Measurements from ENCODE around the gene RGS10. TPM values are rescaled to one million over a fixed set of nuclear protein-coding genes. Genes with fewer than 3 reads are reported as not detected.
A peak's percentile ranks its signal among the peaks of the same experiment; 100 is the strongest.

RGS10 gene
- total and polyA plus RNA-seq, 9 of the 15 experiments (the other 6 are each of a cell fraction or from before 2014, with no cell fraction given), result 31.9 to 123 (median 62.1) TPM

DNA sequence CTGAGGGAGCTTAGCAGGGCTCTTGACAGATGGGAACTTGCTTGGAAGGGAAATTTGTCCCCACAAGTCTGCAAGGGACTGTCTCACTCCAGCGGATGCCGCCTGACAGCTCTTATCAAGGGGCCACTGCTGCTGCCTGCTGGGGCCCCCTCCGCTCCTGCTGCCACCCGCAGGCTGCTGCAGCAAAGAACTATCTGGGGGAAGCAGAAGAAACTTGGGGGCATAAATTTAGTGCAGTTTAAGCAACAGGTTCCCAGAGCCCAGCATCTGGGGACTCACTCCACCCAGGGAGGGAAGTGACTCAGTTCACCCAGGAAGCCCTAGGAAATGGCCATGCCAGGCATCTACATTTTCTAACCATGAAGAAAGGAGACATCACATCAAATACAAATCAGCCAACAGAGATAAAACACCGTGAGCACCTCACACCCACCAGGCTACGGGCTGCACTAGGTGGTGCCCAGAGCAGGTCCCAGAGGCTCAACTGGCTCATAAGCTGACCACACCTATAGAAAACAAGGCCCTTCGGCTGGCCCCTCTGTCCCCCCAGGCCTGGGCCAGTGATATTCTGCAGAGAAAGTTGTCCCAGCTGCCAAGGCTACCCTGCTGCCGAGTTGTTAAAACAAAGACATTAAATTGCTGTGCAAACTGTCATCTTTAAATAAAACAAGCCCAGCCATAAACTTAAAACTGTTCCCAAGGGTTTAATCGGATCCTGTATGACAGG, 3.7 kb downstream of the RGS10 start (continued):
- TF ChIP-seq TCF3 (CRISPR knock-in tag; IDR thresholded peaks at IDR 0.05) (peak; percentile 80), ATF7 (IDR thresholded peaks at IDR 0.05) (no peak), ZNF217 (CRISPR knock-in tag; IDR thresholded peaks at IDR 0.05) (no peak), RAD21 (CRISPR knock-in tag; conservative IDR thresholded peaks at IDR 0.05 in 1 of 2, IDR thresholded peaks at IDR 0.05 in 1 of 2) (peak; percentile 13 to 47; a peak in 3 of 4 replicates), IFI16 (CRISPR knock-in tag; IDR thresholded peaks at IDR 0.05) (no peak), SPI1 (IDR thresholded peaks at IDR 0.05; ENCODE audit: borderline replicate concordance, low read depth, low read length) (peak; percentile 26; the same call in 1 of the 2 replicates), NR3C1 (CRISPR knock-in tag; IDR thresholded peaks at IDR 0.05) (no peak), ZKSCAN3 (CRISPR knock-in tag; IDR thresholded peaks at IDR 0.05) (no peak), RHOXF2B (CRISPR knock-in tag; conservative IDR thresholded peaks at IDR 0.05) (no peak), CTBP1 (IDR thresholded peaks at IDR 0.05; ENCODE audit: borderline replicate concordance) (peak; percentile 18; the same call in 1 of the 2 replicates), MAFF (IDR thresholded peaks at IDR 0.05; ENCODE audit: low read length) (no peak), CBFA2T3 (IDR thresholded peaks at IDR 0.05) (peak; percentile 91), CCNT2 (IDR thresholded peaks at IDR 0.05; ENCODE audit: borderline replicate concordance, extremely low read depth, insufficient read length, low read depth, low read length) (peak; percentile 28), NFYB (IDR thresholded peaks at IDR 0.05; ENCODE audit: extremely low read depth, insufficient read length) (no peak), PHF21A (IDR thresholded peaks at IDR 0.05; ENCODE audit: borderline replicate concordance, low read depth) (no peak), PML (IDR thresholded peaks at IDR 0.05; ENCODE audit: low read length) (0 out of 2 replicates have a peak, but pooled peaks have one; percentile 22), RBBP5 (IDR thresholded peaks at IDR 0.05; ENCODE audit: borderline replicate concordance, insufficient read depth, low read length, poor library complexity, severe bottlenecking) (peak; percentile 24)
- TF ChIP-seq, protein P1, sequence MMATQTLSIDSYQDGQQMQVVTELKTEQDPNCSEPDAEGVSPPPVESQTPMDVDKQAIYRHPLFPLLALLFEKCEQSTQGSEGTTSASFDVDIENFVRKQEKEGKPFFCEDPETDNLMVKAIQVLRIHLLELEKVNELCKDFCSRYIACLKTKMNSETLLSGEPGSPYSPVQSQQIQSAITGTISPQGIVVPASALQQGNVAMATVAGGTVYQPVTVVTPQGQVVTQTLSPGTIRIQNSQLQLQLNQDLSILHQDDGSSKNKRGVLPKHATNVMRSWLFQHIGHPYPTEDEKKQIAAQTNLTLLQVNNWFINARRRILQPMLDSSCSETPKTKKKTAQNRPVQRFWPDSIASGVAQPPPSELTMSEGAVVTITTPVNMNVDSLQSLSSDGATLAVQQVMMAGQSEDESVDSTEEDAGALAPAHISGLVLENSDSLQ (IDR thresholded peaks at IDR 0.05), result peak; percentile 74
- TF ChIP-seq, protein P2, sequence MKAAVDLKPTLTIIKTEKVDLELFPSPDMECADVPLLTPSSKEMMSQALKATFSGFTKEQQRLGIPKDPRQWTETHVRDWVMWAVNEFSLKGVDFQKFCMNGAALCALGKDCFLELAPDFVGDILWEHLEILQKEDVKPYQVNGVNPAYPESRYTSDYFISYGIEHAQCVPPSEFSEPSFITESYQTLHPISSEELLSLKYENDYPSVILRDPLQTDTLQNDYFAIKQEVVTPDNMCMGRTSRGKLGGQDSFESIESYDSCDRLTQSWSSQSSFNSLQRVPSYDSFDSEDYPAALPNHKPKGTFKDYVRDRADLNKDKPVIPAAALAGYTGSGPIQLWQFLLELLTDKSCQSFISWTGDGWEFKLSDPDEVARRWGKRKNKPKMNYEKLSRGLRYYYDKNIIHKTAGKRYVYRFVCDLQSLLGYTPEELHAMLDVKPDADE (conservative IDR thresholded peaks at IDR 0.05; ENCODE audit: control insufficient read depth, low read depth, low read length), result peak; percentile 67; the same call in 1 of the 2 replicates
- TF ChIP-seq, protein P3, sequence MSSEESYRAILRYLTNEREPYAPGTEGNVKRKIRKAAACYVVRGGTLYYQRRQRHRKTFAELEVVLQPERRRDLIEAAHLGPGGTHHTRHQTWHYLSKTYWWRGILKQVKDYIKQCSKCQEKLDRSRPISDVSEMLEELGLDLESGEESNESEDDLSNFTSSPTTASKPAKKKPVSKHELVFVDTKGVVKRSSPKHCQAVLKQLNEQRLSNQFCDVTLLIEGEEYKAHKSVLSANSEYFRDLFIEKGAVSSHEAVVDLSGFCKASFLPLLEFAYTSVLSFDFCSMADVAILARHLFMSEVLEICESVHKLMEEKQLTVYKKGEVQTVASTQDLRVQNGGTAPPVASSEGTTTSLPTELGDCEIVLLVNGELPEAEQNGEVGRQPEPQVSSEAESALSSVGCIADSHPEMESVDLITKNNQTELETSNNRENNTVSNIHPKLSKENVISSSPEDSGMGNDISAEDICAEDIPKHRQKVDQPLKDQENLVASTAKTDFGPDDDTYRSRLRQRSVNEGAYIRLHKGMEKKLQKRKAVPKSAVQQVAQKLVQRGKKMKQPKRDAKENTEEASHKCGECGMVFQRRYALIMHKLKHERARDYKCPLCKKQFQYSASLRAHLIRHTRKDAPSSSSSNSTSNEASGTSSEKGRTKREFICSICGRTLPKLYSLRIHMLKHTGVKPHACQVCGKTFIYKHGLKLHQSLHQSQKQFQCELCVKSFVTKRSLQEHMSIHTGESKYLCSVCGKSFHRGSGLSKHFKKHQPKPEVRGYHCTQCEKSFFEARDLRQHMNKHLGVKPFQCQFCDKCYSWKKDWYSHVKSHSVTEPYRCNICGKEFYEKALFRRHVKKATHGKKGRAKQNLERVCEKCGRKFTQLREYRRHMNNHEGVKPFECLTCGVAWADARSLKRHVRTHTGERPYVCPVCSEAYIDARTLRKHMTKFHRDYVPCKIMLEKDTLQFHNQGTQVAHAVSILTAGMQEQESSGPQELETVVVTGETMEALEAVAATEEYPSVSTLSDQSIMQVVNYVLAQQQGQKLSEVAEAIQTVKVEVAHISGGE (CRISPR knock-in tag; IDR thresholded peaks at IDR 0.05), result no peak
